Measurements from ENCODE around the gene FBXO42. TPM values are rescaled to one million over a fixed set of nuclear protein-coding genes. Genes with fewer than 3 reads are reported as not detected.
A peak's percentile ranks its signal among the peaks of the same experiment; 100 is the strongest.
"Not testable (repeated sequence)": the region's sequence is repeated elsewhere in the genome, so short reads cannot be mapped to it uniquely, and the experiment has no call there.

FBXO42 gene
- total and polyA plus RNA-seq, 10 donors: 8.6 to 30.2 (median 20.1) TPM

DNA sequence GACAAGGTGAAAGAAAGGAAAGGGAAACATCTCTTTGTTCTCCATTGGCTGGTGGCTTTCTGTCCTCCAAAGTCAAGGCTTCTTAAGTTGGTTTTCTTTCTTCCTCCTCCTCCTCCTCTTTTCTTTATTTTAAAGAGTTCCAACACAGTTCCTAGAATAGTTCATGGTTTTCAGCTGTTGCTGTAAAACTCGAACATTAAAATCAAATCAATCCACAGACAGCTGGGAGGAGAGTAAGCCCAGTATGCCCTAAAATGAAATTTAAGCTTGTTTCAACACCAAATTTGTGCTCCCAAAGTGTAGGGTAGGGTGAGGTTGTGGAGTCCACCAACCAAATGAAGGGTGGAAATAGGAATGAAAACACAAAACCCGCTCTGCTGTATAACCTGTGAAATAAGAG lies 104.8 kb downstream of the FBXO42 start:
- Histone ChIP-seq H3K36me3 (peaks cover 0 to 62% (median 20%) of the 10 kb centered on the region in 6 donors), H3K27me3 (replicated peaks in 1 of 7) (no peaks in the 10 kb centered on the region), H3K27ac (peak overlapping the region in 5 of 8 donors; percentile 1 to 67 (median 13)), H3K4me1 (peaks cover 14 to 48% (median 25%) of the 10 kb centered on the region in 6 donors), H3K4me3 (no peak overlapping the region), H3K9me3 (no peaks in the 10 kb centered on the region)
- intact Hi-C loops (cut with DNase I; ENCODE audit: low total_unique reads): loop anchor here (10.0 kb wide), 1 partner anchor 107 kb away; the partner anchor contains the start of gene FBXO42
- DNase-seq: no peak
- TF ChIP-seq, protein P1, sequence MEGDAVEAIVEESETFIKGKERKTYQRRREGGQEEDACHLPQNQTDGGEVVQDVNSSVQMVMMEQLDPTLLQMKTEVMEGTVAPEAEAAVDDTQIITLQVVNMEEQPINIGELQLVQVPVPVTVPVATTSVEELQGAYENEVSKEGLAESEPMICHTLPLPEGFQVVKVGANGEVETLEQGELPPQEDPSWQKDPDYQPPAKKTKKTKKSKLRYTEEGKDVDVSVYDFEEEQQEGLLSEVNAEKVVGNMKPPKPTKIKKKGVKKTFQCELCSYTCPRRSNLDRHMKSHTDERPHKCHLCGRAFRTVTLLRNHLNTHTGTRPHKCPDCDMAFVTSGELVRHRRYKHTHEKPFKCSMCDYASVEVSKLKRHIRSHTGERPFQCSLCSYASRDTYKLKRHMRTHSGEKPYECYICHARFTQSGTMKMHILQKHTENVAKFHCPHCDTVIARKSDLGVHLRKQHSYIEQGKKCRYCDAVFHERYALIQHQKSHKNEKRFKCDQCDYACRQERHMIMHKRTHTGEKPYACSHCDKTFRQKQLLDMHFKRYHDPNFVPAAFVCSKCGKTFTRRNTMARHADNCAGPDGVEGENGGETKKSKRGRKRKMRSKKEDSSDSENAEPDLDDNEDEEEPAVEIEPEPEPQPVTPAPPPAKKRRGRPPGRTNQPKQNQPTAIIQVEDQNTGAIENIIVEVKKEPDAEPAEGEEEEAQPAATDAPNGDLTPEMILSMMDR (IDR thresholded peaks at IDR 0.05 in 8 of 11, conservative IDR thresholded peaks at IDR 0.05 in 3 of 11): no peak
- no peak for TF ChIP-seq POLR2A (IDR thresholded peaks at IDR 0.05)
- no peak for TF ChIP-seq POLR2AphosphoS5 (IDR thresholded peaks at IDR 0.05)
- 59 to 75% (median 69%) methylated on average over 2 of the region's 2 CpGs for WGBS, 5 donors

DNA sequence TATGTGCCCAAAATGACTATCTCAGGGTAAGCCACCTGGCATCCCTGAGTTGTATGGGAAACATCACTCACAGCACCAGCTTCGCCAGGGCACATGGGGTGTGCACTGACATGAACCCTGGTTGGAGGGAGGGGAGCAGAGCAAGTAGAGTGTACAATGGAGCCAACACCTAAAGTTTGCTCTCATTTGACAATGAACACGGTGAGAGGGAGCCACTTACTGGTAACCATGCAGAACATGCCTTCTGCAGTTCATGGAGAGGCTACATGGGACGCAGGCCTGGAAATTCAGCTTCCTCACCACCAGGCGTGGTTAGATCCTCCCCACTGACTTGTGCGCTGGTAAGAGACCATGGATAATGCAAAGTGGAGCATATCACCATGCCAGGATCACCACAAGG lies 105.3 kb downstream of the FBXO42 start:
- TF ChIP-seq, protein P1 (IDR thresholded peaks at IDR 0.05 in 8 of 11, conservative IDR thresholded peaks at IDR 0.05 in 3 of 11): no peak
- TF ChIP-seq POLR2AphosphoS5 (IDR thresholded peaks at IDR 0.05) (no peak), POLR2A (IDR thresholded peaks at IDR 0.05) (no peak)
- Histone ChIP-seq H3K4me1 (peaks cover 14 to 48% (median 25%) of the 10 kb centered on the region in 6 donors), H3K27me3 (replicated peaks in 1 of 7) (no peaks in the 10 kb centered on the region), H3K36me3 (peaks cover 0 to 57% (median 15%) of the 10 kb centered on the region in 6 donors), H3K9me3 (no peaks in the 10 kb centered on the region), H3K4me3 (no peak overlapping the region), H3K27ac (peak overlapping the region in 5 of 8 donors; percentile 1 to 67 (median 13))
- intact Hi-C loops (cut with DNase I; ENCODE audit: low total_unique reads): loop anchor here (10.0 kb wide), 1 partner anchor 108 kb away; the partner anchor contains the start of gene FBXO42
- 57 to 82% (median 71%) methylated on average over 4 to 5 of the region's 5 CpGs for WGBS, 5 donors
- no peak for DNase-seq

DNA sequence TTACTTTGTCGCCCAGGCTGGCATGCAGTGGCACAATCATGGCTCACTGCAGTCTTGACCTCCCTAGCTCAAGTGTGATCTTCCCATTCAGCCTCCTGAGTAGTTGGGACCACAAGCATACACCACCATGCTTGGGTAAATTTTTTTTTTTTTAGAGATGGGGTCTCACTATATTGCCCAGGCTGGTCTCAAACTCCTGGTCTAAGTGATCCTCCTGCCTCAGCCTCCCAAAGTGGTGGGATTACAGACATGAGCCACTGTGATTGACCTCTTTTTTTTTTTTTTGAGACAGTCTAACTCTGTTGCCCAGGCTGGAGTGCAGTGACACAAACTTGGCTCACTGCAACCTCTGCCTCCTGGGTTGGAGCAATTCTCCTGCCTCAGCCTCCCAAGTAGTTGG lies 106.0 kb downstream of the FBXO42 start:
- H3K4me3 ChIP-seq; H3K9me3 ChIP-seq; H3K27ac ChIP-seq; H3K27me3 ChIP-seq (replicated peaks in 1 of 7); DNase-seq: not testable (repeated sequence)
- WGBS, 5 donors: 92 to 100% (median 97%) methylated on average over 1 of the region's 1 CpG
- intact Hi-C loops (cut with DNase I; ENCODE audit: low total_unique reads): loop anchor here (10.0 kb wide), 1 partner anchor 109 kb away; the partner anchor contains the start of gene FBXO42
- H3K4me1 ChIP-seq: peaks cover 14 to 48% (median 25%) of the 10 kb centered on the region in 6 donors
- peaks cover 0 to 50% (median 8%) of the 10 kb centered on the region in 6 donors for H3K36me3 ChIP-seq

DNA sequence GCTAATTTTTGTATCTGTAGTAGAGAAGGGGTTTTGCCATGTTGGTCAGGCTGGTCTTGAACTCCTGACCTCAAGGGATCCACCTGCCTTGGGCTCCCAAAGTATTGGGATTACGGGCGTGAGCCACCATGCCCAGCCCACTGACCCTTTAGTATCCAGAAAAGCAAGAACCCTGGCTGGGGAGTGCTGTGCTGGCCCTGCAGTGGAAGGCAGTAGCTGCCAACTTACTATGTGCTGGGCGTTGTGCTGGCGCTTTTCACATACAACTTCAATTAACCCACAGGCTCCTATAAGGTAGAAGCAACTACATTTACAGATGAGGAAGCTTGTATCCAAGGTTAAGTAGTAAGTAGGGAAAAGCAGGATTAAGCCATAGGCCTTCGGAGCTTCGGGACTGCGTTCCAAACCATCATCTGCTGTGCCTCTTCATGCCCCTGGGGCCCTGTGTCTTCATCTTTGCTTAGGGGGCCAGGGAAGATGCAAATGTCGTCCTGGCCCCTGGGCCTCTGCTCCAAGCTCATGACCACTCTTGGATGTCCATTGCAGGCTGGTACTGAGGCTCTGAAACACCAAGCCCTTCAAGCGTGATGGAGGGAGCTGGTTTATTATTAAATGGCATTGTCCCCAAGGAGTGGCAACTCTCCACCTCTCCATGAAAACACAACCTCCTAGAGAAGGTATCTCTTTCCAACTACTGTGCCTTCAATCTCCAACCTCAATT lies 106.6 kb downstream of the FBXO42 start:
- H3K4me1 ChIP-seq: peaks cover 14 to 46% (median 25%) of the 10 kb centered on the region in 6 donors
- no peaks in the 10 kb centered on the region for H3K27me3 ChIP-seq (replicated peaks in 1 of 7)
- intact Hi-C loops (cut with DNase I; ENCODE audit: low total_unique reads): loop anchor here (10.0 kb wide), 1 partner anchor 109 kb away; the partner anchor contains the start of gene FBXO42
- H3K9me3 ChIP-seq: no peaks in the 10 kb centered on the region
- TF ChIP-seq, protein P1 (IDR thresholded peaks at IDR 0.05 in 8 of 11, conservative IDR thresholded peaks at IDR 0.05 in 3 of 11): no peak
- TF ChIP-seq POLR2AphosphoS5 (IDR thresholded peaks at IDR 0.05) (no peak), POLR2A (IDR thresholded peaks at IDR 0.05) (no peak)
- H3K4me3 ChIP-seq: no peak overlapping the region
- H3K27ac ChIP-seq: no peak overlapping the region
- 92 to 97% (median 95%) methylated on average over 7 to 9 of the region's 9 CpGs for WGBS, 5 donors
- H3K36me3 ChIP-seq: peaks cover 0 to 44% (median 2%) of the 10 kb centered on the region in 6 donors
- no peak for DNase-seq

Measured in spleen (tissue), 11 donors.